Measurements from ENCODE around the gene IL25.

IL25 gene

DNA sequence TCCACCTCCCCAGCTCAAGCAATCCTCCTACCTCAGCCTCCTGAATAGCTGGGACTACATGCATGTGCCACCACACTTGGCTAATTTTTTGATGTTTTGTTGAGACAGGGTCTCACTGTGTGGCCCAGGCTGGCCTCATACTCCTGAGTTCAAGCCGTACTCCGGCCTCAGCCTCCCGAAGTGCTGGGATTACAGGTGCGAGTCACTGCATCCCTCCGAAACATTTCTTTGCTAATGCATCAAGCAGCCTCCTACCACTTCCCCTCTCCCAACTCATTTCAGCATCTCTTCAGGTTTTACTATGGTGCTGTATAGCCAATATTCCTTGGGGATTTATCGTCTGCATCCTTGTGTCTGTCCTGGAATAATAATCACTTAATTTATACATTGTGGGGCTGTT, 17.6 kb upstream of the IL25 start:
- no peak for DNase-seq

DNA sequence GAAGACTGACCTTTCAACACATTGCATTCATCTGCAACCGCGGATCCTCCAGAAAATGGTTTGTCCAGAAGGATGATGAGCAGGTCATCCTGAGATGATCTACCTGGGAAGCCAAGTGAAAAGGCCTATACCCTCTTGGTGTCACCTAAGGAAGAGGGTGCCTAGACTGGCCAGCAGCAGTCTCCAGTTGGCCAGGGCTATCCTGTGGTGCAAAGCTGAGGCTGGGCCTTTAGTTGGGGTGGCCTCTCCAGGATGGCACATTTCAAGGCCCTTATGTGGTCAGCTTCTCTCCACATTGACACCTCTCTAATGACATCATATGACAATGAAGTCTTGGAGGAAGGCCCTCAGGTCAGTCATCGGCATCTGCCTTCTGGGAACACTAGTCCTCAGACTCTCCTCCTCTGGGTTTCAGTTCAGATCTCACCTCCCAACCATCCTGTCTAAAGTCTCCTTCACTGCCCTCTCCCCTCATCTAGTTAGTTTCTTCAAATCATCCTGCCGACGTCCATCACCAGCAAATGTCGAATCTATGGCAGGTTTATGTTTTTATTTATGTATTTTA, 16.7 kb upstream of the IL25 start:
- DNase-seq, result no peak

DNA sequence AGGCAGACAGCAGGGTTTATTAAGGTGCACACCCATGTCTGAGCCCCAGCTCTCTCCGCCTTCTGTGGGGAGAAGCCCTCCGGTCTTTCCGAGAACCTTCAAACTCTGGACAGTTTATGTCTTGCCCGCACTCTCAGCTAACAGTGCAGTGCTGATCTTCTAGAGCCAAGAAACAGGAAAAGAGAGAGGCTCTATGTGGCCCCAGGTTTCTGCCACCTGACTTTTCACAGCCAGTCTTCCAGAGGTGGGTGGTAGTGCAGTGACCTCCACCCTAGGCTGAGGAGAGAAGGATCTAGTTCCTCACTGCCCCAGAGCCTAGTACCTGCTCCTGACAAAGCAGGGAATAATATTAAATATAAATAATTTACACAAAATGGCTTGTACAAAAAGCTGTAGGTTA, 15.9 kb upstream of the IL25 start:
- no peak for DNase-seq

DNA sequence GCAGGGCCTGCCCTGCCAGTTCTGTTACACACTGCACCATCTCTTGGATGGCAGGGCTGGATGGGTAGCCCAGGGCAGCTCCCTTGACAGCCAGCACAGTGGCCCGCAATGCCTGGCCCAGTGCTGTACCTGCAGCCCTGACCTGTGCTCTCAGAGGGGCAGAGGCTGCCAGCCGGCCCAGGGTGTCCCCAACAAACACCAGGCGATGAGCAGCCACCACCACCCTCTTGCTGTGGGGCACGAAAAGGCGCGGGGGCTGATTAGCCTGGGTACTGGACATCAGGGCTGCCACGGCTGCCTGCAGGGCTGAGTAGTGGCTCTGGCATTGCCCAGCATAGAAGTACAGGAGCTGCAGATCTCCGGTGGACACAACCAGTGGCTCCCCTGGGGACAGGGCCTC, 15.3 kb upstream of the IL25 start:
- no peak for DNase-seq

DNA sequence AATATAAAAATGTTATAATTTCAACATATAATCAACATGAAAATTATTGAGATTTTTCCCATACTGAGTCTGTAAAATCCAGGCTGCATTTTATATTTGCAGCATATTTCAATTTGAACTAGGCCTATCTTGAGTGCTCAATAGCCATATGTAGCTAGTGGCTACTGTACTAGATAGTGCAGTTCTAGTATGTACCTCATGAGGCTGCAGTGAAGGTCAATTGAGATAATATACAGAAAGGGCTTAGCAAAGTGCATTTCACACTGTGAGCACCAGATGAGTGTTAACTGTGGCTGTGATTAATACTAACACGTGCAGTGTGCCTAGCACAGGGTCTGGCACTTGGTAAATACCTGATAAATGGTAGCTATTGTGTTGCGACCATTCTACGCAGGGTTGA, 14.6 kb upstream of the IL25 start:
- no peak for DNase-seq

DNA sequence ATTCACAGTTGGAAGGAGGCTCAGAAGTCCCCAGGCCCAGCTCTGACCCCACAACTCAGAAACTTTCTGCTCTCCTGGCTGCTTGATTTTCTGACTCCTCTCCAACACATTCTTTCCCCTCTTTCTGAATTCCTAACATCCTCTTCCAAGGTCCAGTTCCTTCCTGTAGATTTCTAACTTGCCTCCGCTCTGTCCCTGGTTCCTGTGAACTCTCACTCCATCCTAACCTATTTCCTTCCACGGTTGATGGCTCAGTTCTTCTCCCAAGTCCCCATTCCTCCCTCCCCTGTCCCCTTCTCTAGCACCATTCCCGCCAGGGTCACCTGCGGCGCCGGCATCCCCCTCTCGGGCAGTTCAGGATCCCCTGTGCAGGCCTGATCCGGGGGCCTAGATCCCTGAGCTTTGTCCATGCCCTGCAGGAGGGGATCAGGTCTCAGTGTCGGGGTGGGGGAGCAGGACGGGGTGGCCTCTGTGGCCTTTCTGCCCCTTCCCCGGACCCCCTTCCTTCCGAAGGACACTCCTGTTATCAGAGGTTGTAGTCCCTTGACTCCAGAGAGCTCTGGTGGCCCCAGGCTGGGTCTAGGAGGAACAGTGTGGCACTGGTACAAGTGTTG, 13.9 kb upstream of the IL25 start:
- DNase-seq, result no peak

DNA sequence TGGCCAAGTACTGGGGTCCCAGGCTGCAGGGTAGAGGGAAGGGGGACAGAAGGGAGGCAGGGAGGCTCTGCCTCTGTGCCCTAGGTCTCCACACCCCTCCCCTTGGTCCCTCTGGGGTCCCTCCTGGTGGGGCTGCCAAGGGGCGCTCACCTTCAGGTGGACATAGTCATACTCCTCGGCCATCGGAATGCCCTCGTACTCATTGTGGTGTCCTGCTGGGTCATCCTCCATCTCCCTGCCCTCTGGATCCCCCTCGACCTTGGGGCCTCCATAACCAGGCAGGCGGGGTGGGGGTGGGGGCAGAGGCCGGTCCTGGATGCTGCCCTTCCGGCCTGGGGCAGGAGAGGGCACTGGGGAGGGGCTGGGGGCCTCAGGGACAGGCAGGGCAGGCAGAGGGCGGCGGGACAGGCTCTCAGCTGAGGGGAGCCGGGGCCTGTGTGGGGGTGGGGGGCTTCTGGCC, 13.4 kb upstream of the IL25 start:
- DNase-seq, result no peak

DNA sequence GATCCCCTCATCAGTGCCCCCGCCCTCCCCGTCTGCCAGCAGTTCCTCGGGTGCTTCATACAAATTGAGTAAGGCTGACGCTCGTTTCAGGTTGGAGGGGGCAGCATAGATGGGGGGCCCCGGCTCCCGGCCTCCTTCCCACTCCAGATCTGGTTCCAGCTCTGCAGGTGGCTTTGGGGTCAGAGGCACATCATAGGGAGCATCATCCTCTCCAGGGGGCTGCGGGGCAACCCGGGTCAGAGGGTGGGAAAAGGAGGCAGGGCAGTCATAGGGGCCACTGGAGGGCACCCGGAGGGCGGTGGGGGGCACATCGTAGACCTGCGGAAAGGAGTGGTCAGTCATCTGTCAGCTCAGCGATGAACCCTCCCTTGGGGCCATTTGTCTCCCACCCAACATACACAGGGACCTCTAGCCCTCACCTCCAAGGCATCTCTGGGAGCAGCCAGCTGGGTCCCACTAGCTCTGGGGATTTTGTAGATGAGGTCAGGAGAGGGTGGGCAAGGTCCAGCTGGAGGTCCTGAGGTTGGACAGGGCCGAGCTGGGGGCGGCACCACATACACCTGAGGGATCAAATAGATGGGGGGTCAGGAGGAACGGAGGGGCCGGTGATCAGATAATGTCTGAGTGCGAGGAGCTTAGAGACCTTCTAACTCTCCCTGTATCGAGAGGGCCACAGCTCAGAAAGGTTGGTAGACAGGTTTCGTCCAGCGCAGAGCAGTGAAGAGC, 12.7 kb upstream of the IL25 start:
- no peak for DNase-seq

DNA sequence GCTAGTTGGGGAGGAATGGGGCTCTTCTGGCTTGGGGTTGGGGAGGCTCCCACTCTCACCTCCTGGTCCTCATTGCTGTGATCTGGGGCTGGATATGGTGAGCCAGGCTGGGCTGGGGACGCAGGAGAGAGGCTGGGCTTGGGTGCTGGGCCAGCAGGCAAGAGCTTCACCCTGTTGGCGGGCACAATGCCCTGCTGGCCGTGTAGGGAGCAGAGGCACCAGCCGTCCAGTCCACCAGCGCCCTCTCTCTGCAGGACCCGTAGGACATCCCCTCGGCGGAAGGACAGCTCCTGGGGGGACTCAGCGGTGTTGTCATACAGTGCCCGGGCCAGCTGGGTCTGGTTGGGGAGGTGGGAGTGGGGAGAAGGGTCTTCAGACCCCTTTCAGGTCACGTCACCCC, 12.1 kb upstream of the IL25 start:
- no peak for DNase-seq

DNA sequence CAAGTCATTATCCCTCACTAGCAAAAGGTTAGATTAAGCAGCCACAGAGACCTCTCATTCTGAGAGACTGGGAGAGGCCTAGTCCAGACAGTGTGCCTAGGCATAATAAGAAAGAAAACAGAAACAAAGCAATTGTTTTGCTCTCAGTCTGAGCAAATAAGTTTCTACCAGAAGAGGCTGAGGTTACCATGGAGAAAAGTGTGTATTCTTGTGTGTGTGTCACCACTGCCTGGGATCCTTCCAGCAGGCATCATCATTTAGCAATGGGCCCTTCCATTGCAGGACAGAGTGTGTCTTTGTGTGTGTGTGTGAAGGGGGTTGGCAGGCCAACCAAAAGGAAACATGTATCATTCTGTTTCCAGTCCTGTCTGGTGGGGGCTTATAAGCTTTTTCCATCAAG, 11.3 kb upstream of the IL25 start:
- DNase-seq, result no peak

DNA sequence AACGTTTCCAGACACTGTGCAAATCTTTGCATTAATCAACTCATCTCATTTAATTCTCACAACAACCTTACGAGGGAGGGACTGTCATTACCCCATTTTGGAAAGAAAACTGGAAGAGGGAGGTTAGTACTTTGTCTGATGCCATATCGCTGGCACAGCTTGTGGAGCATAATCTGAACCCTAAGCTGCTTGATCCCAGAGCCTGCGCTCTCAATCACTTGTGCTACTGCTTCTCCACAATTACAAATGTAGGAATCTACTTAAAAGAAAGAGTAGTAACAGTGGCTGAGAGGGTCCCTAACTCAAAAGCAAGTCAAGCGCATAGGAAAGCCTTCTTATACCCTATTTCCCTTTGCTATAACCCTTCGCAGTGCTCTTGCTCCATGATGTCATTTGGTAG, 10.8 kb upstream of the IL25 start:
- DNase-seq, result no peak

DNA sequence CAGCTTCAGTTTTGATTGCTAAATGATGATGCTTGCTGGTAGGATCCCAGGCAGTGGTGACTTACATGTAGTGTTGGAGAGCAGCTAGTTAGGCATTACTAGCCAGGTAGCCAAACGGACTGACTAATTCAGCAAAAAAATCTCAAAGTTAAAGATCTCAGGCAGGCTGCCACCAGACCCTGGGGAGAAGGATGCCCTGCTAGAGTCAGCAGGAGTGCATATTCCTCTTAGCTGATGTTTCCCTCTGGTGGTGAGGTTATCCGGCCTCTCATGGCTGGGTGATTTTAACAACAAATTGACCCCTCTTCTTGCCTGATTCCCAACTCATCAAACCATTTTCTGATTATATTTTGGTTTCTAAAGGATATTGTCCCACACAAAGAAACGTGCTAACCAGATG, 10.4 kb upstream of the IL25 start:
- no peak for DNase-seq

DNA sequence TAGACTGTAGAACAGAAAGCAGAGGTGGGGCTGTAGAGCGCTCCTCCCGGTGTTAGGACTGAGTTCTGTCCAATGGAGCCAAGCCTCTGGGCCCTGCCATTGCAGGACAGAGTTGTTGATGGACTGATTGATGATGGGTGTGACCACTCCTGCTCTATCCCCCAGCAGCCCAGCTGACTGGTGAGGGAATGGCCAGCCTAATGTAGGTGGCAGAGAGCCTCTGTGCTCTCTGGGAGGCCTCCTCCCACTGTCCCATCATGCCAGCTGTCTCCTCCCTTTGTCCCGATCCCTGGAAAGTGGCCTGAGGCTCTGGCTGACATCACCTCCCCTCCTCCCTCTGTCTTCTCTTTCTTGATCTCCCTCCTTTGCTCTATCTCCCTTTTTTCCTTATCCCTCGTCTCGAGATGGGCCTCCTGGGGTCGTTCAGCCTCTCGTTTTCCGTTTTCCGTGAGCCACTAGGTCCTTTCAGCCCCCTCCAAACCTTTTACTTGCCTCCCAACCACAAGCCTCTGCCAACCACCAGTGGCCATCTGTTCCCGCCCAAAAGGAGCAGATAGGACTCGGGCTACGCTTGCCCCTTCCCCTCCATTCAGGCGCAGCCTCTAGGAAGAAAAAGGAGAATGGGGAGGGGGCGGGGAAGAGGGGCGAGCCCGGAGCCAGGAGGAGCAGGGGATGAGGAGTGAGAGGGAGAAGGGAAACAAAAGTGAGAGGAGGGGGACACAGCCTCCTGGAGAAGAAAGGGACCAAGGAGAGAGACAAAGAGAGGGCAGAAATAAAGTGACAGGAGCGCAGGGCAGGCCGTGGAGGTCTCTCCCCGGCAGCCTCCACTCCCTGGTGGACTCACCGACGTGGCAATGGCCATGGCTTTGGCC, 8.2 kb upstream of the IL25 start:
- no peak for DNase-seq

DNA sequence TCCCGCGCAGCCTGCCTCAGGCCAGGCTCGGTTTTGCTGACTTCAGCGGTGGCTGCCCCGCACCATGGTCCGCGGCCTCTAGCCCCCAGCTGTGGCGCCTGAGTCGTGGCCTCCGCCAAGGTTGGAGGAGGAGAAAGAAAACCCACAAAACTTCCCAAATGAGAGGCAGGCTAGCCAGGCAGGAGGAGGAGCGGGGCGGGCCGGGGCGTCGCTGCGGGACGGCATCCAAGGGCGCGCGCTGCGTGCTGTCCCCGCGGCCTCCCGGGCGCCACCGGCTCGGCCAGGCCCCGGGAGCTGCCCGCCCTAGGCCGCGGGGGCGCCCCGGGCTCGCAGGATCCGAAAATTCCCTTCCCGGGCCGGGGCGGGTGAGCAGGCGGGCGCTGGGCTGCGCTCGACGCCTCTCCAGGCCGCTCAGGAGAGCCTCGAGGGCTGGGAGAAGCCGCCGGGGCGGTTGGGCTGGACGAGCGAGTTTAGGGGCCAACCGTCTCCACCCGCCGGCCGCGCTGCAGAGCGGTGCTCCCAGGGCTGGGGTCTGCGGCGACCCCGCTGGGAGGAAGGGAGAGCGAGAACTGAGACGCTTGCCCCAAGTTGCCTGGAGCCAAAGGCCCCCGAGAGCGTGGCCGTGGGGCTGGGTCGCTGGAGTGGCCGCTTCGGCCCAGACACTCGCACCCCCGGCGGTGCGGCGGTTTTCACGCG, 7.4 kb upstream of the IL25 start, which contains the start of gene EFS:
EFS (minus strand) TSS at position 137 of the 696 bp plus-strand sequence. CDS start 147 bp downstream, outside the sequence.
- DNase-seq, result no peak

DNA sequence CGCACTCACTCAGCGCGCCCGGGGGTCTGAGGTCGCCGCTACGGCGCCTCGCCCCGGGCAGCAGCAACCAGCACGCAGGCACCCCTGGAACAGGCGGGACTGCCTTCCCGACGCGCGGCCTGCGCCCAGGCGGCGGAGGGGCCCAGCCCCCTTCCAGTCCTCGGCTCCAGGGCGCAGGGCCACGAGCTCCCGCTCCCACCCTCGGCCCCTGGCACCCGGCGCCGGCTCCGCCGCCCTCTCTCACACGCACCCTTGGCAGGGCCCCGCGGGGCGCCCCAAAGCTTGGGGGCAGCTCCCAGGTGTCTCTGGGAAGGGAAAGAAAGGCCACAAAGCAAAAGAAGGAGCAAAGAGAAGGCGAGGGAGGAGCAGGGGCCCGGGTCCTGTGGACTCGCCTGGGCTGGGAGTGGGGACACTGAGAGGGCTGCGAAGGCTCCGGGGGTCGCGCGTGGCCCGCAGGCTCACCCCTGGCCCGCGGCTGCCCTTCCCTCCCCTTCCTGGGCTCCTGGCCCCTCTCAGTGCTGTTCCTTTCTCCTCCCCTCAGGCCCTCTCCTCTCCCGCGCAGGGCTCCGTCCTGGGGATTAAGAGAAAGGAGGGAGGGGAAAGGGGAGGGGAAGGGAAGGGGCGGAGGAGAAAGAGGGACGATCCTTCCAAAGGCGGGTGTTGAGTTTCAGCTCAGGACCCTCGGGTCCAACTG, 6.7 kb upstream of the IL25 start:
- DNase-seq, result no peak

DNA sequence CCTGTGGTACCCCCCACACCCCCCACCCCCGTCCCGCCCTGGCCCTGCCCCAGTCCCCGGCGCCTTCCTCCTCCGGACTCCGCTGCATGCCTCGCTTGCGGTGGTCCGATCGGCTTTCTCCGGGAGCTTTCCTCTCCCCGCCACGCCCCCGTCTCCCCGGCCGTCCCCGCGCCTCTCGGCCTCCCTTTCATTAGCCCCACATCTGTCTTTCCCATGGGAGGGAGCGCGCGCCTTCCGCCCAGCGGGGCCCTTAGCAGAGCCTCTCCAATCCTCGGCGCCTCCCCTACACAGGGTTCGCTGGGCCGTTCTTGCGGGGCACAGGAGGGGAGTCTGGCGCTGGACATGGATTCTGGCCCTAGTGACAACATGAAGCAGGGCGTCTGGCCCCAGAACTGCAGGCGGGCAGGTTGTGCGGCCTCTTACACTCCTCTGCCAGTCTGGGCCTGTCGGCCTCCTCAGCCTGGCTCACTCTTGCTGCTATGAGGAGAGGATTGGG, 6.1 kb upstream of the IL25 start:
- DNase-seq, result no peak

DNA sequence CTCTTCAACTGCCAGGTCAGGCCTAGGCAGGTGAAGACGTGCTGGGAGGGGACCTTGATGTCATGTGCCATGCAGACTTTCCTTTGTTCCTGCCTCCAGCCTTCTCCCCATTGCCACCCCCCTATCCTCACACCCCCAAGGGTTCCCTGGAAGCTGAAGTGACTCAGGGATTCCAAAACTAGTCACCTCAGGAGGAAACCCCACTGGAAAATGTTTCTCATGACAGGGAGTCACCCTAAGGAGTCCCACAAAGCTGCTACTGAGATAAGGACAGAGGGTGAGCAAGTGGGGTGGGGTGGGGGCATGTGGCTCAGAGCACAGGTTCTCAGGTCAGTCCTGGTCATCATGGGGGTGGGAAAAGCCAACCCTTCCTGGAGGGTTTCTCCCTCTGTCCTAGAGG, 2.4 kb upstream of the IL25 start:
- DNase-seq, result no peak

DNA sequence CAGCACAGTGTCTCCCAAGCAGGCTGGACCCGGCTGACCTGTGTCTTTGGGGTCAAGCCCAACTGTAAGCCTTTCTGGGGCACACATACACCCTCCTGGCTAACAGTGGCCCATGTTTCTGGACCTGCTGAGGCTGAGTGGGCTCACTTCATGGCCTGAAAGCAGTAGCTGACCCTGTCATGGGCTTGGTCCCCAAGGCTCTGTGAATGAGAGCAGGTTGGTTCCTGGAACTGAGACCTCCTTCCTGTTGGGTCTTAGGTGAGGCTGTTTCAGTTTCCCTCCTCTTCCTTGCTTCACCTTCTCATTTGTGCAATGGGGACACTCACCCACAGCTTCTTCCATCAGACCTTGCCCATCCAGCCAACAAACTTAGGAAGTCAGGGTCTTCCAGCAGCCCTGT, 744 bp upstream of the IL25 start:
- no peak for DNase-seq

DNA sequence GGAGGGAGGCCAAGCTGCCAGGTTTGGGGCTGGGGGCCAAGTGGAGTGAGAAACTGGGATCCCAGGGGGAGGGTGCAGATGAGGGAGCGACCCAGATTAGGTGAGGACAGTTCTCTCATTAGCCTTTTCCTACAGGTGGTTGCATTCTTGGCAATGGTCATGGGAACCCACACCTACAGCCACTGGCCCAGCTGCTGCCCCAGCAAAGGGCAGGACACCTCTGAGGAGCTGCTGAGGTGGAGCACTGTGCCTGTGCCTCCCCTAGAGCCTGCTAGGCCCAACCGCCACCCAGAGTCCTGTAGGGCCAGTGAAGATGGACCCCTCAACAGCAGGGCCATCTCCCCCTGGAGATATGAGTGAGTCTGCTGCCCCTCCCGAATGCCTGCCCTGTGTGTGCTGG, 432 bp downstream of the IL25 start:
- DNase-seq, result no peak

DNA sequence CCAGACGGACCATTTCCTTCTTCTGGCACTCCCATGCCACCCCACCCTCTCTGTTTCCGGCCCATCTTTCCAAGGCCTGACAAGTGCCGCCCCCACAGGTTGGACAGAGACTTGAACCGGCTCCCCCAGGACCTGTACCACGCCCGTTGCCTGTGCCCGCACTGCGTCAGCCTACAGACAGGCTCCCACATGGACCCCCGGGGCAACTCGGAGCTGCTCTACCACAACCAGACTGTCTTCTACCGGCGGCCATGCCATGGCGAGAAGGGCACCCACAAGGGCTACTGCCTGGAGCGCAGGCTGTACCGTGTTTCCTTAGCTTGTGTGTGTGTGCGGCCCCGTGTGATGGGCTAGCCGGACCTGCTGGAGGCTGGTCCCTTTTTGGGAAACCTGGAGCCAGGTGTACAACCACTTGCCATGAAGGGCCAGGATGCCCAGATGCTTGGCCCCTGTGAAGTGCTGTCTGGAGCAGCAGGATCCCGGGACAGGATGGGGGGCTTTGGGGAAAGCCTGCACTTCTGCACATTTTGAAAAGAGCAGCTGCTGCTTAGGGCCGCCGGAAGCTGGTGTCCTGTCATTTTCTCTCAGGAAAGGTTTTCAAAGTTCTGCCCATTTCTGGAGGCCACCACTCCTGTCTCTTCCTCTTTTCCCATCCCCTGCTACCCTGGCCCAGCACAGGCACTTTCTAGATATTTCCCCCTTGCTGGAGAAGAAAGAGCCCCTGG, 3.1 kb downstream of the IL25 start:
- no peak for DNase-seq

DNA sequence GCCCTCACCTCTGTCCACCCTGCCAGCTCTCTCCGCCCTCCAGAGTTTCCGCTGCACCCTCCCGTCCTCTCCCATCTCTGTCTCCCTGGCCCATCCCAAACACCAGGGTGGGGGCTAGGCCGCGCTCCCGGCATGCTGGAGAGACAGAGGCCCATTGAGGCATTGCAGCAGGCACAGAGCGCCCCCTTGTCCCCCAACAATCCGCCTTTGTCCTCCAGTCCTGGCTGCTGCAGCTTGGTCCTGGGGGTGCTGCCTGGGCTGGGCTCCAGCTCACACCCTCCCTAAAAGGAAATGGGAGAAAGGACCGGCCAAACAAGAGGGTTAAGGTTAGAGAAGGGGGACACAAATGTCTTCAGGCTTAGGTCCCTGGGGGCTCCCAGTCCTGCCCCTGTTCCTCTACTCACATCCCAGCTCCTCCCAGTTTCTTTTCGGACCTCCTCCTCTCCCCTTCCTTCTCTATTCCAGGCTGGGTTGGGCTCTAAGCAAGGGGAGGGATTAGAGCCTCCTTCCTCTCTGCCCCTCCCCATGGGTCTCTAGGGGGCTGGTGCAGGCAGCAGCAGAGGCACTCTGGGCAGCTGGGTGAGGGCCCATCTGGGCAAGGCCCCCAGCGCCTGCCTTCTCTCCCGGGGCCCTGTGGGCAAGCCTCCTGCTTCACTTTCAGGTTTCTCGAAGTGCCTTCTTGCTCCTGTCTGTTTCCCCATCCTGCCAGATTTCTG, 4.0 kb downstream of the IL25 start, which contains the start of gene CMTM5:
CMTM5 (plus strand) TSS at position 565 of the 716 bp plus-strand sequence. CDS start 206 bp downstream, outside the sequence.
- DNase-seq, result no peak
